Esophagus squamous epithelium (tissue), 5 donors: ENCODE measurements around the gene COMMD3. TPM values are rescaled to one million over a fixed set of nuclear protein-coding genes. Genes with fewer than 3 reads are reported as not detected.

Experiments
- DNase-seq: peaks from one replicate; lab custom pipeline; 2025; lab: John Stamatoyannopoulos, UW
- H3K27ac ChIP-seq, 4 donors: fragments of 200-600 bp; sonication (generic); one replicate each; pipeline ENCODE4 v1.5.1; 2016 to 2019; ENCODE audit warnings: mild to moderate bottlenecking in 1 of 4
- H3K27me3 ChIP-seq, 4 donors: fragments of 200-600 bp; sonication (generic); 1 replicate in 3 of 4; 2 replicates in 1 of 4; pipeline versions ENCODE4 v1.5.1 to v1.6.0; 2017 to 2021; ENCODE audit warnings: antibody characterized with exemption in 1 of 4
- H3K36me3 ChIP-seq, 3 donors: fragments of 200-600 bp; sonication (generic); one replicate each; pipeline ENCODE4 v1.5.1; 2016 to 2019
- H3K4me1 ChIP-seq, 3 donors: fragments of 200-600 bp; sonication (generic); one replicate each; pipeline ENCODE4 v1.5.1; 2017 to 2019
- H3K4me3 ChIP-seq, 4 donors: fragments of 200-600 bp; sonication (generic); 1 replicate in 3 of 4; 2 replicates in 1 of 4; pipeline ENCODE4 v1.5.1; 2016 to 2019; ENCODE audit warnings: mild to moderate bottlenecking in 2 of 4, moderate library complexity in 1 of 4
- H3K9me3 ChIP-seq, 3 donors: fragments of 200-600 bp; sonication (generic); one replicate each; pipeline ENCODE4 v1.5.1; 2016 to 2019
- POLR2A ChIP-seq, 4 donors: fragments of 450-650 bp; IDR thresholded peaks; one replicate each; pipeline ENCODE4 v1.6.1; 2017; ENCODE audit warnings: antibody characterized with exemption in 4 of 4, mild to moderate bottlenecking in 4 of 4, moderate library complexity in 3 of 4
- WGBS, 2 donors: methylation state at CpG; one replicate each; pipeline ENCODE4 v1.1.5; 2018; 5-methylcytosine and 5-hydroxymethylcytosine counted together
- intact Hi-C: fragments of 100-400 bp; cut with DNase I; formaldehyde crosslinking; loops from one replicate; pipeline ENCODE4 v1.15.0; 2022
- total RNA-seq, 4 donors: library from RNA; depleted of rRNA; stranded (reverse); fragments of >200 nt; gene quantifications; one replicate each; pipeline ENCODE4 v1.1.0, GENCODE V29; 2016
- TF ChIP-seq, protein P1 (sequence below), 6 experiments: fragments of 450-650 bp in 4 of 6; fragments of 200-600 bp in 2 of 6; sonication (generic) in 2 of 6; IDR thresholded peaks; one replicate each; pipeline ENCODE4 v1.5.1; 2016 to 2019; ENCODE audit warnings: antibody characterized with exemption in 6 of 6, mild to moderate bottlenecking in 4 of 6, moderate library complexity in 4 of 6
- donor health status: DM: yes; HTN: yes; CAD: no.

Gene COMMD3
- total RNA-seq, 4 donors from 2014 or later: 14.9 to 31.4 (median 24.2) TPM

- Histone ChIP-seq H3K27ac (no peak overlapping the region), H3K27me3 (peaks cover 0 to 31% (median 3%) of the 10 kb centered on the region in 4 donors), H3K9me3 (no peaks in the 10 kb centered on the region), H3K36me3 (peaks cover 0 to 23% (median 3%) of the 10 kb centered on the region in 3 donors), H3K4me3 (peak overlapping the region in 3 of 4 donors; percentile 59 to 73 (median 63)), H3K4me1 (peaks cover 4 to 54% (median 24%) of the 10 kb centered on the region in 3 donors)
- no peak for TF ChIP-seq POLR2A (IDR thresholded peaks at IDR 0.05)
- TF ChIP-seq, protein P1, sequence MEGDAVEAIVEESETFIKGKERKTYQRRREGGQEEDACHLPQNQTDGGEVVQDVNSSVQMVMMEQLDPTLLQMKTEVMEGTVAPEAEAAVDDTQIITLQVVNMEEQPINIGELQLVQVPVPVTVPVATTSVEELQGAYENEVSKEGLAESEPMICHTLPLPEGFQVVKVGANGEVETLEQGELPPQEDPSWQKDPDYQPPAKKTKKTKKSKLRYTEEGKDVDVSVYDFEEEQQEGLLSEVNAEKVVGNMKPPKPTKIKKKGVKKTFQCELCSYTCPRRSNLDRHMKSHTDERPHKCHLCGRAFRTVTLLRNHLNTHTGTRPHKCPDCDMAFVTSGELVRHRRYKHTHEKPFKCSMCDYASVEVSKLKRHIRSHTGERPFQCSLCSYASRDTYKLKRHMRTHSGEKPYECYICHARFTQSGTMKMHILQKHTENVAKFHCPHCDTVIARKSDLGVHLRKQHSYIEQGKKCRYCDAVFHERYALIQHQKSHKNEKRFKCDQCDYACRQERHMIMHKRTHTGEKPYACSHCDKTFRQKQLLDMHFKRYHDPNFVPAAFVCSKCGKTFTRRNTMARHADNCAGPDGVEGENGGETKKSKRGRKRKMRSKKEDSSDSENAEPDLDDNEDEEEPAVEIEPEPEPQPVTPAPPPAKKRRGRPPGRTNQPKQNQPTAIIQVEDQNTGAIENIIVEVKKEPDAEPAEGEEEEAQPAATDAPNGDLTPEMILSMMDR (IDR thresholded peaks at IDR 0.05): no peak
- WGBS, 2 donors: 78 to 90% methylated on average over 4 of the region's 4 CpGs
- intact Hi-C loops: loop anchor here (10.0 kb wide), 2 partner anchors 110 to 320 kb away; partner anchors contain the start of gene DNAJC1
- no peak for DNase-seq
Measured at GRCh38 chr10:22324413-22324812, 8.2 kb downstream of the COMMD3 start.

- Histone ChIP-seq H3K27me3 (peaks cover 0 to 31% (median 3%) of the 10 kb centered on the region in 4 donors), H3K27ac (peak overlapping the region; percentile 13 to 83 (median 78)), H3K36me3 (peaks cover 0 to 28% (median 3%) of the 10 kb centered on the region in 3 donors), H3K4me3 (peak overlapping the region; percentile 50 to 73 (median 61)), H3K4me1 (peaks cover 4 to 49% (median 19%) of the 10 kb centered on the region in 3 donors), H3K9me3 (no peaks in the 10 kb centered on the region)
- WGBS, 2 donors: 8 to 17% methylated on average over 9 of the region's 9 CpGs
- intact Hi-C loops: loop anchor here (10.0 kb wide), 2 partner anchors 110 to 320 kb away; partner anchors contain the start of gene DNAJC1
- TF ChIP-seq POLR2A (IDR thresholded peaks at IDR 0.05): no peak
- TF ChIP-seq, protein P1 (IDR thresholded peaks at IDR 0.05): no peak
- DNase-seq: no peak
Measured at GRCh38 chr10:22324893-22325271, 8.7 kb downstream of the COMMD3 start.

DNA sequence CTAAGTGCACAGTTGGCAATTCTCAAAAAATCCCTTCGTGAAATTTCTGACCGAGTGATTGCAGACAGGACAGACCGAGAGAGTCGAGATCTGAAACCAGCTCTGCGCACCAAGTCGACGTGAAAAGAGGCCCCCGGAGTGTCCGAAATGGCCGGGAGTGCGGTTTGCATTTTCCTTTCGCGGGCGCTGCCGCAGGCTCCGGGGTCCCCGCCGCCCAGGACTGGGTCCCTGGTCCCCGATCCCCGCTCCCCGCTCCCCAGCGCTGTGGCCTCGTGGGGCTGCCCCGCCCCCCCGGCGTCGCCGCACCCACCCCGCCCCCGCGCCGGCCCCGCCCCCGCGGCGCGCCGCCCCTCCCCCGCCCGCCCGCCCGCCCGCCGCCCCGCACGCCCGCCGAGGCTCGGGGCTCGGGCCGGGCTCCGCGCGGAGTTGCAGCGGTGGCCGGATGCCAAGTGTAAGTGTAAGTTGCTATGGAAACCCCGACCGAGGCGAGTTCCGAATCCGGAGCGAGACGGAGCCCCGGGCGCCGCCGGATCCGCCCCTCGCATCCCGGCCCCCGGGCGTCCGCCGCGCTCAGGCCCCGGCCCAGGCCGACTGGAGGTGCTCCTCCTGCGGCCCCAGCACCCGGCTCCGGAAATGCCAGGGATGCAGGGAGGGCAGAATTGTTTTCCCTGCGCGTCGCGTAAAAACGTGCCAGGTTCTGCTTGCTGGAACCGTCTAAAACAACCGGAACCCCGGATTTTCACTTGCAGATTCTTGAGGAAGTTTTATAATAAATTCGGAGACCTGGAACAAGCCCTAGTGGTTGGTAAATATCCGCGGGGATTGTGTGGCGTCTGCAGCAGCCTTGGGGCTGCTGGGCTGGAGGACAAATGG, 9.3 kb downstream of the COMMD3 start:
- H3K4me3 ChIP-seq: peak overlapping the region; percentile 50 to 73 (median 61)
- WGBS, 2 donors: 0 to 1% methylated on average over 1 to 12 of the region's 92 CpGs
- H3K4me1 ChIP-seq: peaks cover 4 to 45% (median 16%) of the 10 kb centered on the region in 3 donors
- TF ChIP-seq, protein P1 (IDR thresholded peaks at IDR 0.05): peak in 1 of 6 experiments; percentile 10
- no peak for TF ChIP-seq POLR2A (IDR thresholded peaks at IDR 0.05)
- no peak for DNase-seq
- peak overlapping the region; percentile 55 to 83 (median 78) for H3K27ac ChIP-seq
- no peaks in the 10 kb centered on the region for H3K9me3 ChIP-seq
- peaks cover 0 to 31% (median 3%) of the 10 kb centered on the region in 4 donors for H3K27me3 ChIP-seq
- H3K36me3 ChIP-seq: peaks cover 0 to 32% (median 3%) of the 10 kb centered on the region in 3 donors
- intact Hi-C loops: loop anchor here (10.0 kb wide), 2 partner anchors 109 to 321 kb away; partner anchors contain the start of gene DNAJC1

DNA sequence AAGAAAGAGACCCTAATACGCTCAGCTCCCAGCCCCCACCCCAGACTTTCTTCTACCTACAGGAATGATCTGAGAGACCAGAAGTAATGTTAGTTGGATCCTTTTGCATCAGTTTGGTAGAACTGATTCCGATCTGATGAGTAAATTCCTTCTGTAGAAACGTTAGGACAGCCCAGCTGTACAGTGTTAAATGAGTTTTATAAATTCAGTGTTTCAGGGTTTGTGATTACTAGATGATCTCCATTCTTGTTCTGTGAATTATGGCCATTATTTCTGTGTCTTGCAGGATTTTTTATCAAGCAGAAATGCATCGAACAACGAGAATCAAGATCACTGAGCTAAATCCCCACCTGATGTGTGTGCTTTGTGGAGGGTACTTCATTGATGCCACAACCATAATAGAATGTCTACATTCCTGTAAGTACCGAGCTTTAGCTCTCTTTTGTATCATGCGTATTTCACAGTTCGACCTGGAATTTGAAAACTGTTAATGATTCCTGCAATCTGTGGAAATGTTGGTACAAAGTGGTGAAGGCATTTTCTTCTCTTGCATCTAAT, 10.0 kb downstream of the COMMD3 start:
- Histone ChIP-seq H3K4me3 (peak overlapping the region; percentile 50 to 73 (median 61)), H3K27me3 (peaks cover 0 to 31% (median 3%) of the 10 kb centered on the region in 4 donors), H3K36me3 (peaks cover 0 to 32% (median 3%) of the 10 kb centered on the region in 3 donors), H3K27ac (peak overlapping the region; percentile 55 to 83 (median 73)), H3K4me1 (peaks cover 4 to 45% (median 16%) of the 10 kb centered on the region in 3 donors), H3K9me3 (no peaks in the 10 kb centered on the region)
- intact Hi-C loops: loop anchor here (10.0 kb wide), 2 partner anchors 109 to 321 kb away; partner anchors contain the start of gene DNAJC1
- no peak for DNase-seq
- 63 to 71% methylated on average over 7 to 8 of the region's 8 CpGs for whole genome bisulfite sequencing, 2 donors
- TF ChIP-seq, protein P1 (IDR thresholded peaks at IDR 0.05): no peak
- TF ChIP-seq POLR2A (IDR thresholded peaks at IDR 0.05): no peak
